ENCODE measurements around the gene RAD18. TPM values are rescaled to one million over a fixed set of nuclear protein-coding genes. Genes with fewer than 3 reads are reported as not detected.

Gene RAD18
- total RNA-seq, 2 experiments from 2014 or later, result 29.9 to 38.3 TPM

GRCh38 chr3:8838765-8839423 lies 124.4 kb downstream of the RAD18 start:
- Mint-ChIP-seq H3K4me3 (no peak overlapping the region), H3K36me3 (ENCODE audit: low read depth) (no peaks in the 10 kb centered on the region), H3K9me3 (no peaks in the 10 kb centered on the region), H3K27ac (no peak overlapping the region), H3K27me3 (no peaks in the 10 kb centered on the region), H3K4me1 (no peaks in the 10 kb centered on the region)
- ChIA-PET CTCF (interaction anchor here (1.2 kb wide), 1 partner anchor 26 kb away, joined by 3 read pairs; no protein-coding TSS in a partner anchor), POLR2A (no interaction called here)
- DNase-seq, result no peak

GRCh38 chr3:8838234-8838633 lies 125.0 kb downstream of the RAD18 start:
- no peak for DNase-seq
- POLR2A ChIA-PET, result no interaction called here
- Mint-ChIP-seq H3K9me3 (no peaks in the 10 kb centered on the region), H3K36me3 (ENCODE audit: low read depth) (no peaks in the 10 kb centered on the region), H3K4me1 (no peaks in the 10 kb centered on the region), H3K27ac (no peak overlapping the region), H3K27me3 (no peaks in the 10 kb centered on the region), H3K4me3 (no peak overlapping the region)
- CTCF ChIA-PET, result no interaction called here

- ChIA-PET CTCF (interaction anchor here (1.6 kb wide), 1 partner anchor 8 kb away, joined by 4 read pairs; no protein-coding TSS in a partner anchor), POLR2A (no interaction called here)
- H3K27me3 Mint-ChIP-seq, result no peaks in the 10 kb centered on the region
- H3K9me3 Mint-ChIP-seq, result no peaks in the 10 kb centered on the region
- H3K27ac Mint-ChIP-seq, result no peak overlapping the region
- no peak overlapping the region for H3K4me3 Mint-ChIP-seq
- DNase-seq, result no peak
- H3K36me3 Mint-ChIP-seq (ENCODE audit: low read depth), result no peaks in the 10 kb centered on the region
- H3K4me1 Mint-ChIP-seq, result no peaks in the 10 kb centered on the region
Observed at GRCh38 chr3:8837162-8837561, 126.1 kb downstream of the RAD18 start.

GRCh38 chr3:8836096-8836495 lies 127.2 kb downstream of the RAD18 start:
- CTCF ChIA-PET, result interaction anchor here (1.6 kb wide), 1 partner anchor 9 kb away, joined by 4 read pairs; no protein-coding TSS in a partner anchor
- Mint-ChIP-seq H3K27me3 (no peaks in the 10 kb centered on the region), H3K4me3 (no peak overlapping the region), H3K36me3 (ENCODE audit: low read depth) (no peaks in the 10 kb centered on the region), H3K9me3 (no peaks in the 10 kb centered on the region), H3K27ac (no peak overlapping the region), H3K4me1 (no peaks in the 10 kb centered on the region)
- DNase-seq, result no peak
- POLR2A ChIA-PET, result no interaction called here

- H3K27ac Mint-ChIP-seq, result no peak overlapping the region
- no peaks in the 10 kb centered on the region for H3K27me3 Mint-ChIP-seq
- no peak for DNase-seq
- H3K4me3 Mint-ChIP-seq, result no peak overlapping the region
- no peaks in the 10 kb centered on the region for H3K36me3 Mint-ChIP-seq (ENCODE audit: low read depth)
- ChIA-PET POLR2A (no interaction called here), CTCF (no interaction called here)
- H3K9me3 Mint-ChIP-seq, result no peaks in the 10 kb centered on the region
- no peaks in the 10 kb centered on the region for H3K4me1 Mint-ChIP-seq
Observed at GRCh38 chr3:8835385-8835784, 127.9 kb downstream of the RAD18 start.

- CTCF ChIA-PET, result no interaction called here
- no peaks in the 10 kb centered on the region for H3K4me1 Mint-ChIP-seq
- H3K27me3 Mint-ChIP-seq, result no peaks in the 10 kb centered on the region
- H3K9me3 Mint-ChIP-seq, result no peaks in the 10 kb centered on the region
- H3K27ac Mint-ChIP-seq, result no peak overlapping the region
- no peak for DNase-seq
- no peaks in the 10 kb centered on the region for H3K36me3 Mint-ChIP-seq (ENCODE audit: low read depth)
- POLR2A ChIA-PET, result no interaction called here
- no peak overlapping the region for H3K4me3 Mint-ChIP-seq
Observed at GRCh38 chr3:8834974-8835373, 128.3 kb downstream of the RAD18 start.

GRCh38 chr3:8827641-8828040 lies 135.6 kb downstream of the RAD18 start:
- ChIA-PET CTCF (no interaction called here), POLR2A (no interaction called here)
- no peaks in the 10 kb centered on the region for H3K4me1 Mint-ChIP-seq
- H3K27me3 Mint-ChIP-seq, result no peaks in the 10 kb centered on the region
- H3K36me3 Mint-ChIP-seq (ENCODE audit: low read depth), result no peaks in the 10 kb centered on the region
- H3K27ac Mint-ChIP-seq, result no peak overlapping the region
- no peak overlapping the region for H3K4me3 Mint-ChIP-seq
- no peak for DNase-seq
- H3K9me3 Mint-ChIP-seq, result no peaks in the 10 kb centered on the region

Other genes starting within 250 kb of the RAD18 start
- gene CAV3, start 229.7 kb downstream of the RAD18 start, total RNA-seq, result not detected
- under 1 TPM; 0.65 to 0.82 TPM for gene OXTR, start 193.9 kb downstream of the RAD18 start, total RNA-seq